K562 (cell line): Measurements from ENCODE around the gene ZNF672. TPM values are rescaled to one million over a fixed set of nuclear protein-coding genes. Genes with fewer than 3 reads are reported as not detected.

Experiments used
- BCOR ChIP-seq: fragments of 450-650 bp; IDR thresholded peaks from 2 replicates; pipeline ENCODE4 v1.6.1; 2016
- COPS2 ChIP-seq: fragments of 450-650 bp; conservative IDR thresholded peaks from 2 replicates; pipeline ENCODE4 v1.6.1; 2016; ENCODE audit warnings: mild to moderate bottlenecking, moderate library complexity
- FOXM1 ChIP-seq, 2 experiments: fragments of 450-650 bp in 1 of 2; sonication (generic) in 1 of 2; formaldehyde crosslinking in 1 of 2; IDR thresholded peaks; 2 replicates each; pipeline versions ENCODE4 v1.6.1 to v1.9.0; 2017 to 2022; ENCODE audit warnings: low read depth in 2 of 2, mild to moderate bottlenecking in 2 of 2, missing genetic modification reagents in 1 of 2, moderate library complexity in 1 of 2
- GATAD2B ChIP-seq: fragments of 450-650 bp; IDR thresholded peaks from 2 replicates; pipeline ENCODE4 v1.6.1; 2017; ENCODE audit warnings: mild to moderate bottlenecking, borderline replicate concordance
- JUN ChIP-seq, 2 experiments: sonication (generic) in 1 of 2; formaldehyde crosslinking in 1 of 2; IDR thresholded peaks; 2 replicates each; pipeline versions ENCODE4 v1.6.1 to v1.8.0; 2012 to 2022; ENCODE audit warnings: borderline replicate concordance in 2 of 2, mild to moderate bottlenecking in 2 of 2, improper control_type of control experiment in 1 of 2, low read depth in 1 of 2, low read length in 1 of 2, missing genetic modification reagents in 1 of 2
- MTF1 ChIP-seq: fragments of 250-450 bp; sonication (Bioruptor Pico); IDR thresholded peaks from 2 replicates; pipeline ENCODE4 v1.9.0; 2021; ENCODE audit warnings: moderate library complexity, mild to moderate bottlenecking, inconsistent platforms, borderline replicate concordance
- PBX2 ChIP-seq, 2 experiments: IDR thresholded peaks in 1 of 2; conservative IDR thresholded peaks in 1 of 2; 2 replicates each; pipeline ENCODE4 v1.6.1; 2016; ENCODE audit warnings: low read depth in 2 of 2, mild to moderate bottlenecking in 1 of 2, missing compliant biosample characterization in 1 of 2, missing genetic modification characterization in 1 of 2, moderate library complexity in 1 of 2
- PHF20 ChIP-seq: fragments of 450-650 bp; IDR thresholded peaks from 2 replicates; pipeline ENCODE4 v1.6.1; 2018; ENCODE audit not compliant: partially characterized antibody
- RB1 ChIP-seq: fragments of 450-650 bp; IDR thresholded peaks from 2 replicates; pipeline ENCODE4 v1.6.1; 2017; ENCODE audit warnings: low read depth, mild to moderate bottlenecking
- SP1 ChIP-seq: sonication (generic); formaldehyde crosslinking; IDR thresholded peaks from 2 replicates; pipeline ENCODE4 v1.8.1; 2022; ENCODE audit warnings: mild to moderate bottlenecking, missing genetic modification reagents
- TARDBP ChIP-seq: fragments of 450-650 bp; IDR thresholded peaks from 2 replicates; pipeline ENCODE4 v1.6.1; 2016
- ZNF124 ChIP-seq: sonication (generic); formaldehyde crosslinking; IDR thresholded peaks from 2 replicates; pipeline ENCODE4 v1.8.1; 2022; ENCODE audit warnings: missing genetic modification reagents
- ZNF239 ChIP-seq: fragments of 250-450 bp; sonication (Bioruptor Pico); IDR thresholded peaks from 2 replicates; pipeline ENCODE4 v1.4.0; 2020; ENCODE audit warnings: mild to moderate bottlenecking
- ZNF24 ChIP-seq: fragments of 450-650 bp; IDR thresholded peaks from 2 replicates; pipeline ENCODE4 v1.6.1; 2016
- ZNF778 ChIP-seq: fragments of 450-650 bp; formaldehyde crosslinking; IDR thresholded peaks from 2 replicates; pipeline ENCODE4 v1.4.0; 2020; ENCODE audit warnings: mild to moderate bottlenecking, moderate library complexity
- polyA plus RNA-seq, 8 experiments: library from polyadenylated mRNA; depleted of rRNA in 4 of 8; stranded (reverse) in 5 of 8; unstranded in 3 of 8; fragments of >200 nt; fragmentation: Nextera tagmentation in 2 of 8; fragmentation: Illumina TruSeq in 1 of 8; extraction: Ambion mirVana in 2 of 8; extraction: Trizol in 1 of 8; gene quantifications; 2 replicates each; pipeline versions ENCODE4 v1.2.1 to v1.2.3, GENCODE V29; 2011 to 2014; ENCODE audit warnings: inconsistent platforms in 1 of 8, missing spikeins in 1 of 8
- total RNA-seq, 7 experiments: library from RNA; depleted of rRNA in 6 of 7; stranded (reverse); fragments of >200 nt in 6 of 7; fragmentation: Illumina TruSeq in 2 of 7; extraction: Trizol in 2 of 7; gene quantifications; 2 replicates each; pipeline versions ENCODE4 v1.2.1 to v1.2.3, GENCODE V29; 2011 to 2021; ENCODE audit warnings: low replicate concordance in 1 of 7
- TF ChIP-seq, protein P1 (sequence below): fragments of 200-800 bp; sonication (Bioruptor generic); IDR thresholded peaks from 2 replicates; pipeline ENCODE4 v1.6.1; 2017; ENCODE audit warnings: missing genetic modification characterization, missing compliant biosample characterization

Gene ZNF672
- total and polyA plus RNA-seq, 9 of the 15 experiments (the other 6 are each of a cell fraction or from before 2014, with no cell fraction given) = 1.9 to 57.9 (median 24.1) TPM

DNA sequence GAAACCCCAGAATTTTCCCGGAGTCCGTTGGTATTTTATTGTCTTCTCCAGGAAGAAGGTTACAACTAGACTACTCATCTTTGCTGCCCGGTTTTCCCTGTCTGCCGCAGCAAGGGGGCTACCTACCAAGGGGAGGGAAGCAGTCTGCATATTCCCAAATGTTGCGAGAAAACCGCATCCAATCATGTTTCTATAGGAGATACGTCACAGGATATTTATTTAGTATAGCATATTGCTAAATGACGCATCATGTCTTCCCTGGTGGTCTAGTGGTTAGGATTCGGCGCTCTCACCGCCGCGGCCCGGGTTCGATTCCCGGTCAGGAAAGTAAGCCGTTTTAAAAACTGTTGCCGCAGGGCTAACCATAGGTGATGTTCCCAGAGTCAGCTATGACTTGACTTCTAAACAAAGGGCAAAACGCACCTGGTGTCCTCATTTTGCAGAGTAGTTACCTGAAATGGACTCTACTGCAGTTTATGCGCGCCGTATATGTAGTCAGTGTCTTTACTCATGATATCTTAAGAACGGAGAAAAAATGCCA, 36.0 kb downstream of the ZNF672 start (continued):
- TF ChIP-seq JUN (IDR thresholded peaks at IDR 0.05; ENCODE audit: borderline replicate concordance, low read depth, low read length) = 0 out of 2 replicates have a peak, but pooled peaks have one; percentile 32
- no peak for TF ChIP-seq JUN (CRISPR knock-in tag; IDR thresholded peaks at IDR 0.05; ENCODE audit: borderline replicate concordance)
- TF ChIP-seq PBX2 (CRISPR knock-in tag; IDR thresholded peaks at IDR 0.05; ENCODE audit: low read depth) = no peak
- TF ChIP-seq PBX2 (tag; conservative IDR thresholded peaks at IDR 0.05; ENCODE audit: low read depth) = peak; percentile 28; the same call in 1 of the 2 replicates
- TF ChIP-seq COPS2 = no peak
- TF ChIP-seq PHF20 = peak; percentile 38
- TF ChIP-seq ZNF24 = peak; percentile 87
- peak; percentile 69; the same call in 1 of the 2 replicates for TF ChIP-seq RB1
- peak; percentile 83 for TF ChIP-seq GATAD2B
- TF ChIP-seq SP1 (CRISPR knock-in tag) = 0 out of 2 replicates have a peak, but pooled peaks have one; percentile 2
- no peak for TF ChIP-seq MTF1 (CRISPR knock-in tag)
- TF ChIP-seq FOXM1 (IDR thresholded peaks at IDR 0.05; ENCODE audit: low read depth) = peak; percentile 44
- TF ChIP-seq FOXM1 (CRISPR knock-in tag; IDR thresholded peaks at IDR 0.05; ENCODE audit: low read depth) = no peak
- TF ChIP-seq ZNF239 (CRISPR knock-in tag) = 0 out of 2 replicates have a peak, but pooled peaks have one; percentile 5
- TF ChIP-seq, protein P1, sequence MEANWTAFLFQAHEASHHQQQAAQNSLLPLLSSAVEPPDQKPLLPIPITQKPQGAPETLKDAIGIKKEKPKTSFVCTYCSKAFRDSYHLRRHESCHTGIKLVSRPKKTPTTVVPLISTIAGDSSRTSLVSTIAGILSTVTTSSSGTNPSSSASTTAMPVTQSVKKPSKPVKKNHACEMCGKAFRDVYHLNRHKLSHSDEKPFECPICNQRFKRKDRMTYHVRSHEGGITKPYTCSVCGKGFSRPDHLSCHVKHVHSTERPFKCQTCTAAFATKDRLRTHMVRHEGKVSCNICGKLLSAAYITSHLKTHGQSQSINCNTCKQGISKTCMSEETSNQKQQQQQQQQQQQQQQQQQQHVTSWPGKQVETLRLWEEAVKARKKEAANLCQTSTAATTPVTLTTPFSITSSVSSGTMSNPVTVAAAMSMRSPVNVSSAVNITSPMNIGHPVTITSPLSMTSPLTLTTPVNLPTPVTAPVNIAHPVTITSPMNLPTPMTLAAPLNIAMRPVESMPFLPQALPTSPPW (CRISPR knock-in tag) = peak; percentile 34; the same call in 1 of the 2 replicates
- peak; percentile 13; the same call in 1 of the 2 replicates for TF ChIP-seq BCOR
- no peak for TF ChIP-seq ZNF124 (CRISPR knock-in tag)
- 0 out of 2 replicates have a peak, but pooled peaks have one; percentile 27 for TF ChIP-seq TARDBP
- TF ChIP-seq ZNF778 = no peak
